HFFc6 (cell line): ENCODE measurements around the gene ABLIM1. TPM values are rescaled to one million over a fixed set of nuclear protein-coding genes. Genes with fewer than 3 reads are reported as not detected.

ENCODE experiments used
- DNase-seq: peaks from one replicate; pipeline ENCODE4 v3.0.0-alpha.2; 2018
- H3K27ac Mint-ChIP-seq: 2 replicates; pipeline ENCODE4 v1.8.0; 2020; ENCODE audit warnings: mild to moderate bottlenecking, mixed read lengths
- H3K27me3 Mint-ChIP-seq: 2 replicates; pipeline ENCODE4 v1.8.0; 2021; ENCODE audit warnings: mild to moderate bottlenecking, moderate library complexity, mixed read lengths; ENCODE audit not compliant: insufficient read depth
- H3K36me3 Mint-ChIP-seq: 2 replicates; pipeline ENCODE4 v1.8.0; 2021; ENCODE audit warnings: low read depth, mixed read lengths
- H3K4me1 Mint-ChIP-seq: 2 replicates; pipeline ENCODE4 v1.8.0; 2020; ENCODE audit warnings: low read depth, mixed read lengths
- H3K4me3 Mint-ChIP-seq: 2 replicates; pipeline ENCODE4 v1.8.0; 2020; ENCODE audit warnings: mild to moderate bottlenecking, moderate library complexity, mixed read lengths
- H3K9me3 Mint-ChIP-seq: 2 replicates; pipeline ENCODE4 v1.8.0; 2020; ENCODE audit warnings: mild to moderate bottlenecking, mixed read lengths
- total RNA-seq, 6 experiments: library from RNA; stranded (reverse); fragmentation: NEBNext Ultra II Directional; extraction: Animal tissue kit (Norgen Biotek cat#: 25700); gene quantifications; 2 replicates in 1 of 6; 3 replicates in 5 of 6; pipeline ENCODE4 v1.2.3, GENCODE V29; 2021
- TF ChIP-seq, protein P1 (sequence below): fragments of 200-600 bp; sonication (generic); IDR thresholded peaks from 2 replicates; pipeline ENCODE4 v1.5.0; 2021; ENCODE audit warnings: antibody characterized with exemption, mild to moderate bottlenecking

Gene ABLIM1
- total RNA-seq, 6 experiments from 2014 or later, result 8.0 to 14.6 (median 8.7) TPM

DNA sequence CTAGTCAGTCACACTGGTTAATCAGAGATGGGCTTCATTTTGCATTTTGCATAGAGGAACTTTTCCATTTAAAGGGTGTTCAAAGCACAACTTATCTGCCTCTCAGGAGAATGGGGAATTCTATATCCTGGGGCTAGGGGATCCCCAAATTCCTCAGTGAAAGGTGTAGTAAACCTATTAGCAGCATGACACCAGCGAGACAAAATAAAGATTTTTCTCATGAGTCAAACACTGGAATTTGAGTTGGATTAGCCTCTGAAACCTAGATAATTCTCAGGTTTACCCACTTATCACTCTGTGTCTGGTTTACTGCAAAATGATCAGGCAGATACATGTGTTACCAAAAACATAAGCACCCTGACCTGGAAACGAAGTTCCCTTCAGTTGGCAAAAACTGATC, 255.8 kb downstream of the ABLIM1 start:
- no peak for DNase-seq
- Mint-ChIP-seq H3K9me3 (no peaks in the 10 kb centered on the region; the same call in 1 of the 2 replicates), H3K36me3 (no peaks in the 10 kb centered on the region), H3K4me3 (no peak overlapping the region), H3K27ac (no peak overlapping the region), H3K27me3 (peaks cover 57% of the 10 kb centered on the region), H3K4me1 (peaks cover 7% of the 10 kb centered on the region)
- TF ChIP-seq, protein P1, sequence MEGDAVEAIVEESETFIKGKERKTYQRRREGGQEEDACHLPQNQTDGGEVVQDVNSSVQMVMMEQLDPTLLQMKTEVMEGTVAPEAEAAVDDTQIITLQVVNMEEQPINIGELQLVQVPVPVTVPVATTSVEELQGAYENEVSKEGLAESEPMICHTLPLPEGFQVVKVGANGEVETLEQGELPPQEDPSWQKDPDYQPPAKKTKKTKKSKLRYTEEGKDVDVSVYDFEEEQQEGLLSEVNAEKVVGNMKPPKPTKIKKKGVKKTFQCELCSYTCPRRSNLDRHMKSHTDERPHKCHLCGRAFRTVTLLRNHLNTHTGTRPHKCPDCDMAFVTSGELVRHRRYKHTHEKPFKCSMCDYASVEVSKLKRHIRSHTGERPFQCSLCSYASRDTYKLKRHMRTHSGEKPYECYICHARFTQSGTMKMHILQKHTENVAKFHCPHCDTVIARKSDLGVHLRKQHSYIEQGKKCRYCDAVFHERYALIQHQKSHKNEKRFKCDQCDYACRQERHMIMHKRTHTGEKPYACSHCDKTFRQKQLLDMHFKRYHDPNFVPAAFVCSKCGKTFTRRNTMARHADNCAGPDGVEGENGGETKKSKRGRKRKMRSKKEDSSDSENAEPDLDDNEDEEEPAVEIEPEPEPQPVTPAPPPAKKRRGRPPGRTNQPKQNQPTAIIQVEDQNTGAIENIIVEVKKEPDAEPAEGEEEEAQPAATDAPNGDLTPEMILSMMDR, result no peak

GRCh38 chr10:114401195-114401791, 256.8 kb downstream of the ABLIM1 start:
- H3K27me3 Mint-ChIP-seq, result peaks cover 57% of the 10 kb centered on the region
- no peaks in the 10 kb centered on the region; the same call in 1 of the 2 replicates for H3K9me3 Mint-ChIP-seq
- TF ChIP-seq, protein P1, result no peak
- peak; percentile 54 for DNase-seq
- no peak overlapping the region for H3K4me3 Mint-ChIP-seq
- peaks cover 7% of the 10 kb centered on the region for H3K4me1 Mint-ChIP-seq
- H3K36me3 Mint-ChIP-seq, result no peaks in the 10 kb centered on the region
- no peak overlapping the region for H3K27ac Mint-ChIP-seq

- no peak for DNase-seq
- Mint-ChIP-seq H3K4me3 (no peak overlapping the region), H3K36me3 (no peaks in the 10 kb centered on the region), H3K4me1 (peaks cover 7% of the 10 kb centered on the region), H3K27me3 (peaks cover 49% of the 10 kb centered on the region), H3K27ac (no peak overlapping the region), H3K9me3 (no peaks in the 10 kb centered on the region)
- TF ChIP-seq, protein P1, result no peak
Observed at GRCh38 chr10:114400091-114400490, 258.0 kb downstream of the ABLIM1 start.

DNA sequence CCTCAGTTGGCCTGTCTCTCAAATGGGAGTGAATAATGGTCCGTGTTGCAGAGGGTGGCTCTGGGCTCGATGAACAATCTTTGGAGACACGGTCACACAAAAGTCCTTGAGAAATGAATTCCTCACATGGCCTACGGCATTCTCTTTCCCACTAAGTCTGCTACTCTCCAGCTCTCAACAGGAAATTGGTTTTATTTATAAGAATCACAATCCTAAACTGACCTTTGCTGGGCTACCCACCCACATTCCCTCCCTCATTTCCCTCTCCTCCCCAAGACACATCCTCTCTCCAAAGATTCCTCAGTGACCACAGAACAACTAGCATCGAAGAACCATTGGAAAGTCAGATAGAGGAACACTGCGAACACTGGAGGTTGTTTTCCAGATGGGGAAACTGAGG, 258.5 kb downstream of the ABLIM1 start:
- DNase-seq, result no peak
- H3K4me1 Mint-ChIP-seq, result peaks cover 7% of the 10 kb centered on the region
- no peak overlapping the region for H3K27ac Mint-ChIP-seq
- peaks cover 50% of the 10 kb centered on the region for H3K27me3 Mint-ChIP-seq
- TF ChIP-seq, protein P1, result no peak
- no peaks in the 10 kb centered on the region for H3K9me3 Mint-ChIP-seq
- no peak overlapping the region for H3K4me3 Mint-ChIP-seq
- H3K36me3 Mint-ChIP-seq, result no peaks in the 10 kb centered on the region

DNA sequence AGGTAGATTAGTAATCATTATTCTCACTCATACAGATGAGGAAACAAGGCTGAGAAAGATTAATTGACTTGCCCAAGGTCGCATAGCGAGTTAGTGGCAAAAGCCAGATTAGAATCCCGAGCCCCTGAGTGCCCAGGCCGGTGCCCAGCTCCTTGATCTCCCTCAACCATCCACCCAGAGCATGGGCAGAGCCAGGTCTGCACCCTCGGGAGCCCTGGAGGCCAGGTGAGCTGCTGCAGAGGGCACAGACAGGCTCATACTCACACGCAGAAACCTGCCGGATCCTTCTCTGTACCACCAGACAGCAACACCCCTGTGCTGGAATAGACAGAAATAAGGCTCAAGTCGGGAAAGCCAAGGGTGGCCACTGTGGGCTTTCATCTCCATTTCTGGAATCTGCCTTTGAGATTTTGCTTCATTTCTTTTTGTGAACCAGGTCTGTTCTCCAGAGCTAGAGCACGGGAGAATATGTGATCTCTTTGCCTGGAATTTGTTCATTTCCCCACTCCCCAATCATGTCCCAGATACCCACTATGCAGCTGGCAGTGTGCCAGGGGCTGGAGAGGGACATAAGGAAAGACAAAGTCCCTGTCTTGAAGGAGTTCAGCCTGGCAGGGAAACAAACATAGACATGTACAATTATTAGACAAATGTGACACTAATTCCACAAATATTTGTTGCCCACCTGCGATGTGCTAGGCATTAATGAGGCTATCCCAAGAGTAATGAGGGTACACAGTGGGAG, 259.3 kb downstream of the ABLIM1 start:
- H3K4me1 Mint-ChIP-seq, result peaks cover 7% of the 10 kb centered on the region
- H3K27ac Mint-ChIP-seq, result no peak overlapping the region
- no peaks in the 10 kb centered on the region for H3K9me3 Mint-ChIP-seq
- H3K4me3 Mint-ChIP-seq, result no peak overlapping the region
- H3K27me3 Mint-ChIP-seq, result peaks cover 52% of the 10 kb centered on the region
- TF ChIP-seq, protein P1, result no peak
- no peaks in the 10 kb centered on the region for H3K36me3 Mint-ChIP-seq
- no peak for DNase-seq
